ENCODE data around the gene CNKSR2. TPM values are rescaled to one million over a fixed set of nuclear protein-coding genes. Genes with fewer than 3 reads are reported as not detected.
A peak's percentile ranks its signal among the peaks of the same experiment; 100 is the strongest.
"Not testable (repeated sequence)": the region's sequence is repeated elsewhere in the genome, so short reads cannot be mapped to it uniquely, and the experiment has no call there.

CNKSR2 gene
- total RNA-seq, 1 experiment from 2014 or later = 2.0 TPM

DNA sequence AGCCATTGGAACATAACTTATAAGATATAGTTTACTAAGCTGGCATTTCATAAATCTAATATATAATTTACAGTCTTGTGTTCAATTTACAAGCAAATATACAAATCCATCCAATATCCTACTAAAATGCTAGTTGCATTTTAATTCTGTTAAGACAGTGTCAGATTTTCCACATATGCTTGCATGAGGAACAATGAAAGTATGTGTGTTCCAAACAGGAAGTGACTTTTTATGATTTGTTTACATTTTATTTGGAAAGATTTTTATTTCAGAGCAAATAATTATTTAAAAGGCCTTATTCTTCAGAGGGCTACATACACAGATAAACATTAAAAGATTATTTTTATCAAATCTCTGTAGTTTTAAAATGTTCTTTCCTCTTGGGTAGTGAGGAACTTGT lies 153.9 kb downstream of the CNKSR2 start:
- Histone ChIP-seq H3K27me3 (ENCODE audit: low read length) (no peaks in the 10 kb centered on the region), H3K9me2 (replicated peaks; ENCODE audit: low read length) (no peaks in the 10 kb centered on the region), H3K4me2 (ENCODE audit: low read length) (peak overlapping the region; percentile 28; the same call in 1 of the 2 replicates), H3K9ac (ENCODE audit: low read length) (no peak overlapping the region), H3K4me3 (ENCODE audit: low read length) (no peak overlapping the region), H2AFZ (ENCODE audit: low read length) (no peak overlapping the region), H3K27ac (ENCODE audit: low read length) (peak overlapping the region; percentile 52), H3F3A (ENCODE audit: low read length, unreplicated experiment) (no peaks in the 10 kb centered on the region), H3K4me1 (ENCODE audit: insufficient read depth, low read length) (peaks cover 27% of the 10 kb centered on the region), H3K79me2 (ENCODE audit: low read length) (no peaks in the 10 kb centered on the region), H3K36me3 (ENCODE audit: low read depth, low read length) (no peaks in the 10 kb centered on the region), H3K9me3 (ENCODE audit: low read length) (no peaks in the 10 kb centered on the region), H4K20me1 (ENCODE audit: low read length) (no peaks in the 10 kb centered on the region)
- ChIA-PET CTCF (no interaction called here), POLR2A (ENCODE audit: unreplicated experiment) (no interaction called here)
- ATAC-seq (peak; percentile 45), DNase-seq (peak; percentile 53)
- intact Hi-C loops (cut with micrococcal nuclease) = loop anchor here (5.0 kb wide), 1 partner anchor 94 kb away; no protein-coding TSS in a partner anchor
- TF ChIP-seq EZH2 (IDR thresholded peaks at IDR 0.05; ENCODE audit: low read length, unreplicated experiment) (no peak), EZH2phosphoT487 (IDR thresholded peaks at IDR 0.05; ENCODE audit: borderline replicate concordance, low read length) (no peak)
- TF ChIP-seq, protein P1, sequence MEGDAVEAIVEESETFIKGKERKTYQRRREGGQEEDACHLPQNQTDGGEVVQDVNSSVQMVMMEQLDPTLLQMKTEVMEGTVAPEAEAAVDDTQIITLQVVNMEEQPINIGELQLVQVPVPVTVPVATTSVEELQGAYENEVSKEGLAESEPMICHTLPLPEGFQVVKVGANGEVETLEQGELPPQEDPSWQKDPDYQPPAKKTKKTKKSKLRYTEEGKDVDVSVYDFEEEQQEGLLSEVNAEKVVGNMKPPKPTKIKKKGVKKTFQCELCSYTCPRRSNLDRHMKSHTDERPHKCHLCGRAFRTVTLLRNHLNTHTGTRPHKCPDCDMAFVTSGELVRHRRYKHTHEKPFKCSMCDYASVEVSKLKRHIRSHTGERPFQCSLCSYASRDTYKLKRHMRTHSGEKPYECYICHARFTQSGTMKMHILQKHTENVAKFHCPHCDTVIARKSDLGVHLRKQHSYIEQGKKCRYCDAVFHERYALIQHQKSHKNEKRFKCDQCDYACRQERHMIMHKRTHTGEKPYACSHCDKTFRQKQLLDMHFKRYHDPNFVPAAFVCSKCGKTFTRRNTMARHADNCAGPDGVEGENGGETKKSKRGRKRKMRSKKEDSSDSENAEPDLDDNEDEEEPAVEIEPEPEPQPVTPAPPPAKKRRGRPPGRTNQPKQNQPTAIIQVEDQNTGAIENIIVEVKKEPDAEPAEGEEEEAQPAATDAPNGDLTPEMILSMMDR (conservative IDR thresholded peaks at IDR 0.05; ENCODE audit: low read depth, low read length) = no peak
- no TSS peak for BruUV-seq (replicated peaks)

DNA sequence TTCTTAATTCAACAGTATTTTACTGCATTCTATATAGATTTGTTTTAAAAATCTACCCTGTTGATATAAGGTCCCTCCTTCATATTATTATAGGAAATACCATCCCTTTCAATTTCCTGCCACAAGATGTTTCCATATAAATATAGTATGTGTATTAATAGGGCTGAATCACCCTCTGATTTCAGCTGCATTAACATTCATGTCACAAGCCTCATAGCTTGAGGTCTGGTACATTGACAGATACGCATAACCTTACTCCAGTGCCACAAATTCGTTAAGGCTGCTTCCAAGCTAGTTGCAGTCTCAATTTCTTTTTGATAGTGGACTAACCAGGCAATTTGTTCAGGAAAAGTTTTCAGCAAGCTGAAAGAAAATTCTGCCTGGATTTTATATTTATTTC lies 155.6 kb downstream of the CNKSR2 start:
- Histone ChIP-seq H3K79me2 (ENCODE audit: low read length) (no peaks in the 10 kb centered on the region), H3K9ac (ENCODE audit: low read length) (no peak overlapping the region), H3K4me3 (ENCODE audit: low read length) (no peak overlapping the region), H3K4me1 (ENCODE audit: insufficient read depth, low read length) (peaks cover 27% of the 10 kb centered on the region), H3K4me2 (ENCODE audit: low read length) (peak overlapping the region; percentile 26), H4K20me1 (ENCODE audit: low read length) (no peaks in the 10 kb centered on the region), H2AFZ (ENCODE audit: low read length) (no peak overlapping the region), H3K36me3 (ENCODE audit: low read depth, low read length) (no peaks in the 10 kb centered on the region), H3K9me3 (ENCODE audit: low read length) (no peaks in the 10 kb centered on the region), H3K27ac (ENCODE audit: low read length) (peak overlapping the region; percentile 20; the same call in 1 of the 2 replicates), H3F3A (ENCODE audit: low read length, unreplicated experiment) (no peaks in the 10 kb centered on the region), H3K27me3 (ENCODE audit: low read length) (no peaks in the 10 kb centered on the region), H3K9me2 (replicated peaks; ENCODE audit: low read length) (no peaks in the 10 kb centered on the region)
- TF ChIP-seq, protein P1 (conservative IDR thresholded peaks at IDR 0.05; ENCODE audit: low read depth, low read length) = no peak
- TF ChIP-seq EZH2 (IDR thresholded peaks at IDR 0.05; ENCODE audit: low read length, unreplicated experiment) = no peak
- no peak for TF ChIP-seq EZH2phosphoT487 (IDR thresholded peaks at IDR 0.05; ENCODE audit: borderline replicate concordance, low read length)
- CTCF ChIA-PET = interaction anchor here (0.7 kb wide), 1 partner anchor 1001 kb away, joined by 3 read pairs; no protein-coding TSS in a partner anchor
- intact Hi-C loops (cut with micrococcal nuclease) = loop anchor here (1.0 to 5.0 kb wide), 2 partner anchors 19 to 93 kb away; no protein-coding TSS in a partner anchor
- DNase-seq (peak; percentile 70), ATAC-seq (peak; percentile 97)
- POLR2A ChIA-PET (ENCODE audit: unreplicated experiment) = no interaction called here
- BruUV-seq (replicated peaks) = no TSS peak

DNA sequence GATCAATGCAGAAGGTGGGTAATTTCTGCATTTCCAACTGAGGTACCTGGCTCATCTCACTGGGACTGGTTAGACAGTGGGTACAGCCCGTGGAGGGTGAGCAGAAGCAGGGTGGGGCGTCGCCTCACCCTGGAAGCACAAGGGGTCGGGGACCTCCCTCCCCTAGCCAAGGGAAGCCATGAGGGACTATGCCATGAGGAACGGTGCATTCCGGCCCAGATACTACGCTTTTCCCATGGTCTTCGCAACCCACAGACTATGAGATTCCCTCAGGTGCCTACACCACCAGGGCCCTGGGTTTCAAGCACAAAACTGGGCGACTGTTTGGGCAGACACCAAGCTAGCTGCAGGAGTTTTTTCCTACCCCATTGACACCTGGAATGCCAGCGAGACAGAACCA lies 170.4 kb downstream of the CNKSR2 start:
- H3F3A ChIP-seq (ENCODE audit: low read length, unreplicated experiment); BruUV-seq (replicated peaks); H4K20me1 ChIP-seq (ENCODE audit: low read length); intact Hi-C loops (cut with micrococcal nuclease); H3K9me3 ChIP-seq (ENCODE audit: low read length); H3K27ac ChIP-seq (ENCODE audit: low read length); H3K4me1 ChIP-seq (ENCODE audit: insufficient read depth, low read length); CTCF ChIA-PET; H3K36me3 ChIP-seq (ENCODE audit: low read depth, low read length); DNase-seq; H3K4me3 ChIP-seq (ENCODE audit: low read length); H2AFZ ChIP-seq (ENCODE audit: low read length); H3K4me2 ChIP-seq (ENCODE audit: low read length); ATAC-seq; POLR2A ChIA-PET (ENCODE audit: unreplicated experiment); H3K27me3 ChIP-seq (ENCODE audit: low read length); H3K9ac ChIP-seq (ENCODE audit: low read length); H3K79me2 ChIP-seq (ENCODE audit: low read length); H3K9me2 ChIP-seq (replicated peaks; ENCODE audit: low read length): not testable (repeated sequence)

All from PC-3 (cell line).